PC-9 (cell line): ENCODE data around the gene TMEM219. TPM values are rescaled to one million over a fixed set of nuclear protein-coding genes. Genes with fewer than 3 reads are reported as not detected.

Source experiments
- BruUV-seq: library from RNA; stranded (reverse); fragments of 400-500 nt; replicated peaks from 2 replicates; lab custom pipeline; 2021; lab: Mats Ljungman, UMichigan
- CTCF ChIA-PET: fragments of 300-600 bp; sonication (Branson Sonifier 250); formaldehyde crosslinking; loops from one replicate; lab custom pipeline; 2022; ENCODE audit warnings: antibody characterized with exemption; lab: Charles Lee
- POLR2A ChIA-PET: fragments of 300-600 bp; sonication (Branson Sonifier 250); formaldehyde crosslinking; loops from one replicate; lab custom pipeline; 2022; ENCODE audit warnings: antibody characterized with exemption; ENCODE audit not compliant: unreplicated experiment; lab: Charles Lee
- DNase-seq, 2 experiments: peaks; one replicate each; pipeline versions ENCODE4 v3.0.0 to v3.0.0-alpha.2; 2015 to 2022; ENCODE audit warnings: mixed read lengths in 1 of 2
- H2AFZ ChIP-seq: fragments of 200-600 bp; sonication (generic); 2 replicates; pipeline ENCODE4 v1.8.1; 2017; ENCODE audit warnings: antibody characterized with exemption
- H3F3A ChIP-seq: fragments of 200-600 bp; sonication (generic); 2 replicates; pipeline ENCODE4 v1.8.1; 2017; ENCODE audit warnings: antibody characterized with exemption, mild to moderate bottlenecking, low read depth; ENCODE audit not compliant: insufficient read depth
- H3K27ac ChIP-seq: fragments of 200-600 bp; sonication (generic); 2 replicates; pipeline ENCODE4 v1.6.1; 2016; ENCODE audit warnings: mixed run types
- H3K27me3 ChIP-seq: fragments of 200-600 bp; sonication (generic); 2 replicates; pipeline ENCODE4 v1.6.1; 2016; ENCODE audit warnings: low read depth, mixed run types; ENCODE audit not compliant: insufficient read depth
- H3K36me3 ChIP-seq: fragments of 200-600 bp; sonication (generic); 2 replicates; pipeline ENCODE4 v1.6.1; 2016; ENCODE audit warnings: low read depth, mixed run types
- H3K4me1 ChIP-seq: fragments of 200-600 bp; sonication (generic); replicated peaks from 2 replicates; pipeline ENCODE4 v1.6.1; 2016; ENCODE audit warnings: mixed run types; ENCODE audit not compliant: insufficient read depth
- H3K4me2 ChIP-seq: fragments of 200-600 bp; sonication (generic); 2 replicates; pipeline ENCODE4 v1.6.1; 2017; ENCODE audit warnings: mixed run types
- H3K4me3 ChIP-seq: fragments of 200-600 bp; sonication (generic); 2 replicates; pipeline ENCODE4 v1.6.1; 2016; ENCODE audit warnings: mixed run types
- H3K79me2 ChIP-seq: fragments of 200-600 bp; sonication (generic); 2 replicates; pipeline ENCODE4 v1.6.1; 2017; ENCODE audit warnings: low read depth, mixed run types
- H3K9me2 ChIP-seq: fragments of 200-600 bp; sonication (generic); 2 replicates; pipeline ENCODE4 v1.8.1; 2017; ENCODE audit warnings: mild to moderate bottlenecking; ENCODE audit not compliant: insufficient read depth
- H3K9me3 ChIP-seq: fragments of 200-600 bp; sonication (generic); 2 replicates; pipeline ENCODE4 v1.8.1; 2016; ENCODE audit warnings: low read depth; ENCODE audit not compliant: insufficient read depth
- H4K20me1 ChIP-seq: fragments of 200-600 bp; sonication (generic); 2 replicates; pipeline ENCODE4 v1.8.1; 2017; ENCODE audit not compliant: insufficient read depth
- EZH2 ChIP-seq: fragments of 200-600 bp; sonication (generic); IDR thresholded peaks from 2 replicates; pipeline ENCODE4 v1.8.0; 2017; ENCODE audit warnings: antibody characterized with exemption, low read depth
- intact Hi-C: fragments of 100-400 bp; cut with micrococcal nuclease; formaldehyde crosslinking; loops from one replicate; pipeline ENCODE4 v1.10.0; 2022; ENCODE audit not compliant: unreplicated experiment
- total RNA-seq: library from RNA; stranded (reverse); gene quantifications from 2 replicates; pipeline ENCODE4 v1.2.3, GENCODE V29; 2021
- TF ChIP-seq, protein P1 (sequence below): fragments of 200-600 bp; sonication (generic); conservative IDR thresholded peaks from 2 replicates; pipeline ENCODE4 v1.6.1; 2017; ENCODE audit warnings: mixed run types, antibody characterized with exemption, mild to moderate bottlenecking, moderate library complexity

TMEM219 gene
- total RNA-seq, 1 experiment from 2014 or later = 141 TPM

DNA sequence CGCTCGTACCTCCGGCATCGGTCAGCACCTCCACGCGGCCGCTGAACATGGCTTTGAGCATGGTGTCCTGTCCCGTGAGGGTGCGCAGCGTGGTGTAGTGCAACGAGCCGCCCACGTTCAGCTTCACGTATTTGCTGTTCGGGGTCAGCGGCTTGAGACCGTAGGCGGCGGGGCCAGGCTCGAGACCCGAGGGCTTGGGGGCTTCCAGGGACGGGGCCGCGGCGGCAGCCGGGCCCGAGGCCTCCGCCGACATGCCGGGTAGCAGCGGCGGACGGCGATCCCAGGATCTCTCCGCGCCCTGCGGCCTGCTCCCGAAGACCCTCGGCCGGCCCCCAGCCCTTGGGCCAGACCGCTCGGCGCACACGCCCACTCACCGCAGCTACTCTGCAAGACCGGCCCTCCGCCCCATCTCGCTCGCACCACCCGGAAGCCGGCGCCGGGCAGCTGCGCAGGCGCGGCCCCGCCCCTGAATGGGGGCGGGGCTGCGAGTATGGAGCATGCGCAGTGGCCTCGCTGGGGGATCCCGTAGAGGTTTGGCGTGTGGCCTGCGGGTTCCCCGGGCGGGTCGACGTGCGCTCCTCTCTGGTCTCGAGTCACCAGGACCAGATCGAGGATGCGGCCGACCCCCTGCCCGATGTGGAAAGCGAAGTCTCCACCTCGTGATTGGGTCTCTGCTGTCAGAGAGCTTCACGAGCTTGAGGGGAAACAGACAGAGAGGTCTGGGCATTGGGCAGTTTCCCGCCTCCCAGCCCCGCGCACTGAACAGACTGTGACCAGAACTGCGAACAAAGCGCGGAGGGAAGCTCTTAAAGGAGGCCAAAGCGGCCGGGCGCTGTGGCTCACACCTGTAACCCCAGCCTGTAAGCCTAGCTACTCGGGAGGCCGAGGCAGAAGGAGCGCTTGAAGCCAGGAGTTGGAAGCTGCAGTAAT is 35.8 kb upstream of the TMEM219 start, which contains the start of gene KCTD13:
Gene KCTD13, minus strand, starts transcription at position 446 of the 930 bp plus-strand sequence. Its CDS starts 193 bp downstream, at position 253.
- Histone ChIP-seq H3K4me1 (peaks cover 23% of the 10 kb centered on the region), H3F3A (peaks cover 22% of the 10 kb centered on the region; the same call in 1 of the 2 replicates), H3K79me2 (peaks cover 38% of the 10 kb centered on the region), H3K27ac (peak within 1 kb of the TSS; percentile 46), H3K4me2 (peak within 1 kb of the TSS; percentile 99), H3K4me3 (peak within 1 kb of the TSS; percentile 84), H4K20me1 (no peaks in the 10 kb centered on the region; the same call in 1 of the 2 replicates), H2AFZ (peak within 1 kb of the TSS; percentile 97), H3K9me2 (no peaks in the 10 kb centered on the region), H3K9me3 (no peaks in the 10 kb centered on the region), H3K27me3 (no peaks in the 10 kb centered on the region), H3K36me3 (0 out of 2 replicates have a peak, but pooled peaks cover 5% of the 10 kb centered on the region)
- CTCF ChIA-PET = interaction anchor here (0.5 to 1.0 kb wide), 7 partner anchors 18 to 920 kb away, joined by 3 to 14 read pairs (median 4); no protein-coding TSS in a partner anchor
- POLR2A ChIA-PET = interaction anchor here (0.5 to 1.7 kb wide), 3 partner anchors 48 to 1401 kb away, joined by 10 to 22 read pairs (median 22); partner anchors contain the start of gene TAOK2
- TSS peak; percentile 72 for BruUV-seq
- peak; percentile 70 to 97 for DNase-seq
- intact Hi-C loops = loop anchor here (1.0 to 5.0 kb wide), 4 partner anchors 18 to 71 kb away; partner anchors contain the start of genes HIRIP3, INO80E and TAOK2
- TF ChIP-seq EZH2 = no peak
- TF ChIP-seq, protein P1, sequence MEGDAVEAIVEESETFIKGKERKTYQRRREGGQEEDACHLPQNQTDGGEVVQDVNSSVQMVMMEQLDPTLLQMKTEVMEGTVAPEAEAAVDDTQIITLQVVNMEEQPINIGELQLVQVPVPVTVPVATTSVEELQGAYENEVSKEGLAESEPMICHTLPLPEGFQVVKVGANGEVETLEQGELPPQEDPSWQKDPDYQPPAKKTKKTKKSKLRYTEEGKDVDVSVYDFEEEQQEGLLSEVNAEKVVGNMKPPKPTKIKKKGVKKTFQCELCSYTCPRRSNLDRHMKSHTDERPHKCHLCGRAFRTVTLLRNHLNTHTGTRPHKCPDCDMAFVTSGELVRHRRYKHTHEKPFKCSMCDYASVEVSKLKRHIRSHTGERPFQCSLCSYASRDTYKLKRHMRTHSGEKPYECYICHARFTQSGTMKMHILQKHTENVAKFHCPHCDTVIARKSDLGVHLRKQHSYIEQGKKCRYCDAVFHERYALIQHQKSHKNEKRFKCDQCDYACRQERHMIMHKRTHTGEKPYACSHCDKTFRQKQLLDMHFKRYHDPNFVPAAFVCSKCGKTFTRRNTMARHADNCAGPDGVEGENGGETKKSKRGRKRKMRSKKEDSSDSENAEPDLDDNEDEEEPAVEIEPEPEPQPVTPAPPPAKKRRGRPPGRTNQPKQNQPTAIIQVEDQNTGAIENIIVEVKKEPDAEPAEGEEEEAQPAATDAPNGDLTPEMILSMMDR = no peak

DNA sequence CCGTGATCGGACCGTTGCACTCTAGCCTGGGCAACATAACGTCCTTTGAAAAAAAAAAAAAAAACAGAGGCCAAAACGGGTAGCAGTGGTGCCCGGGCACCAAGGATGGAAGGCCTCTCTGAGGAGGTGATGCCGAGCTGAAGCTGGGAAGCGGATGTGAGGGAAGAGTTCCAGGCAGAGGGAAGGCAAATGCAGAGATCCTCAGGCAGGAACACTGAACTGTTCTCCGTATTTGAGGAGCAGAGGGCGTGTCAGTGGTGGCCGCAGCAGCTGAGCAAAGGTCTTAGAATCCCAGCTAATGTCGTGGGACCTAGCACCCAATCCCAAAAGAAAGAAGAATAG is 35.2 kb upstream of the TMEM219 start:
- H3K9me2 ChIP-seq = no peaks in the 10 kb centered on the region
- H3K4me1 ChIP-seq = peaks cover 23% of the 10 kb centered on the region
- no TSS peak for BruUV-seq
- peak overlapping the region; percentile 99 for H3K4me2 ChIP-seq
- H3K79me2 ChIP-seq = peaks cover 38% of the 10 kb centered on the region
- ChIA-PET POLR2A (interaction anchor here (0.5 to 1.7 kb wide), 5 partner anchors 47 to 1402 kb away, joined by 3 to 22 read pairs (median 10); partner anchors contain the start of gene TAOK2), CTCF (interaction anchor here (0.5 to 1.0 kb wide), 5 partner anchors 17 to 920 kb away, joined by 3 to 9 read pairs (median 4); no protein-coding TSS in a partner anchor)
- no peaks in the 10 kb centered on the region for H3K9me3 ChIP-seq
- TF ChIP-seq, protein P1 = no peak
- no peak for TF ChIP-seq EZH2
- peak overlapping the region; percentile 84 for H3K4me3 ChIP-seq
- H3K36me3 ChIP-seq = 0 out of 2 replicates have a peak, but pooled peaks cover 4% of the 10 kb centered on the region
- peak overlapping the region; percentile 46 for H3K27ac ChIP-seq
- H2AFZ ChIP-seq = peak overlapping the region; percentile 97
- H3K27me3 ChIP-seq = no peaks in the 10 kb centered on the region
- DNase-seq = no peak
- intact Hi-C loops = loop anchor here (1.0 to 5.0 kb wide), 4 partner anchors 18 to 71 kb away; partner anchors contain the start of genes HIRIP3, INO80E and TAOK2
- no peaks in the 10 kb centered on the region; the same call in 1 of the 2 replicates for H4K20me1 ChIP-seq
- peaks cover 19% of the 10 kb centered on the region; the same call in 1 of the 2 replicates for H3F3A ChIP-seq
